DOHH2 (cell line): ENCODE results near the gene TGM2.

Experiments
- H3F3A ChIP-seq: fragments of 200-600 bp; sonication (generic), shearing (Covaris generic); 2 replicates; pipeline ENCODE4 v1.6.0; 2016; ENCODE audit warnings: antibody characterized with exemption, mild to moderate bottlenecking; ENCODE audit not compliant: control insufficient read depth, insufficient read depth
- H3K27ac ChIP-seq: fragments of 200-600 bp; sonication (generic); 2 replicates; pipeline ENCODE4 v1.5.1; 2014; ENCODE audit warnings: low read depth, mild to moderate bottlenecking, low read length, moderate library complexity
- H3K27me3 ChIP-seq: fragments of 200-600 bp; sonication (generic); 2 replicates; pipeline ENCODE4 v1.6.1; 2014; ENCODE audit warnings: mild to moderate bottlenecking, low read length, mixed read lengths; ENCODE audit not compliant: control insufficient read depth
- H3K36me3 ChIP-seq: fragments of 200-600 bp; sonication (generic); 2 replicates; pipeline ENCODE4 v1.6.1; 2014; ENCODE audit warnings: mild to moderate bottlenecking, low read length, moderate library complexity, mixed read lengths; ENCODE audit not compliant: control insufficient read depth
- H3K4me1 ChIP-seq: fragments of 200-600 bp; sonication (generic); 2 replicates; pipeline ENCODE4 v1.6.1; 2014; ENCODE audit warnings: mild to moderate bottlenecking, low read length, mixed read lengths; ENCODE audit not compliant: control insufficient read depth
- H3K4me2 ChIP-seq: fragments of 200-600 bp; sonication (generic); 2 replicates; pipeline ENCODE4 v1.6.0; 2014; ENCODE audit warnings: mild to moderate bottlenecking, low read length, moderate library complexity
- H3K4me3 ChIP-seq: fragments of 200-600 bp; sonication (generic); 2 replicates; pipeline ENCODE4 v1.5.1; 2014; ENCODE audit warnings: mild to moderate bottlenecking, low read length, mixed read lengths
- H3K79me2 ChIP-seq: fragments of 200-600 bp; sonication (generic); 2 replicates; pipeline ENCODE4 v1.6.1; 2014; ENCODE audit warnings: mild to moderate bottlenecking, low read length, mixed read lengths; ENCODE audit not compliant: control insufficient read depth
- H3K9me2 ChIP-seq: fragments of 200-600 bp; sonication (generic); replicated peaks from 2 replicates; pipeline ENCODE4 v1.6.1; 2014; ENCODE audit warnings: mild to moderate bottlenecking, low read length, mixed read lengths; ENCODE audit not compliant: control insufficient read depth
- H3K9me3 ChIP-seq: fragments of 200-600 bp; sonication (generic); 2 replicates; pipeline ENCODE4 v1.6.1; 2014; ENCODE audit warnings: antibody characterized with exemption, low read length, mixed read lengths; ENCODE audit not compliant: control insufficient read depth, insufficient read depth
- H4K20me1 ChIP-seq: fragments of 200-600 bp; sonication (generic); 2 replicates; pipeline ENCODE4 v1.6.0; 2014; ENCODE audit warnings: low read depth, mild to moderate bottlenecking, antibody characterized with exemption, low read length, moderate library complexity; ENCODE audit not compliant: control insufficient read depth, insufficient read depth
- CTCF ChIP-seq: fragments of 200-600 bp; sonication (generic); IDR thresholded peaks from one replicate; pipeline ENCODE4 v1.5.1; 2014; ENCODE audit warnings: antibody characterized with exemption, mild to moderate bottlenecking, low read depth, low read length; ENCODE audit not compliant: poor library complexity, severe bottlenecking
- EZH2phosphoT487 ChIP-seq: fragments of 200-600 bp; sonication (generic); IDR thresholded peaks from 2 replicates; pipeline ENCODE4 v1.6.1; 2017; ENCODE audit warnings: borderline replicate concordance, mild to moderate bottlenecking, antibody characterized with exemption, low read length, moderate library complexity, mixed read lengths

The TGM2 gene

GRCh38 chr20:38181207-38181801 lies 16.2 kb upstream of the TGM2 start:
- no peaks in the 10 kb centered on the region for H3K9me2 ChIP-seq
- no peaks in the 10 kb centered on the region for H4K20me1 ChIP-seq
- H3F3A ChIP-seq = no peaks in the 10 kb centered on the region
- peaks cover 5% of the 10 kb centered on the region; the same call in 1 of the 2 replicates for H3K27me3 ChIP-seq
- H3K27ac ChIP-seq = no peak overlapping the region
- TF ChIP-seq CTCF (no peak), EZH2phosphoT487 (no peak)
- no peaks in the 10 kb centered on the region for H3K36me3 ChIP-seq
- no peaks in the 10 kb centered on the region for H3K4me1 ChIP-seq
- H3K4me2 ChIP-seq = no peak overlapping the region
- no peaks in the 10 kb centered on the region for H3K79me2 ChIP-seq
- H3K4me3 ChIP-seq = no peak overlapping the region
- H3K9me3 ChIP-seq = no peaks in the 10 kb centered on the region

- H4K20me1 ChIP-seq = no peaks in the 10 kb centered on the region
- H3K27ac ChIP-seq = no peak overlapping the region
- H3F3A ChIP-seq = no peaks in the 10 kb centered on the region
- no peaks in the 10 kb centered on the region for H3K9me3 ChIP-seq
- no peak overlapping the region for H3K4me3 ChIP-seq
- no peak for TF ChIP-seq EZH2phosphoT487
- TF ChIP-seq CTCF = no peak
- H3K4me1 ChIP-seq = no peaks in the 10 kb centered on the region
- H3K36me3 ChIP-seq = no peaks in the 10 kb centered on the region
- no peak overlapping the region for H3K4me2 ChIP-seq
- no peaks in the 10 kb centered on the region for H3K9me2 ChIP-seq
- H3K27me3 ChIP-seq = peaks cover 5% of the 10 kb centered on the region; the same call in 1 of the 2 replicates
- no peaks in the 10 kb centered on the region for H3K79me2 ChIP-seq
These were observed 15.7 kb upstream of the TGM2 start for GRCh38 chr20:38180781-38181180.

GRCh38 chr20:38179846-38180245 lies 14.8 kb upstream of the TGM2 start:
- Histone ChIP-seq H3K4me1 (no peaks in the 10 kb centered on the region), H3K27ac (no peak overlapping the region), H3F3A (no peaks in the 10 kb centered on the region), H3K27me3 (peaks cover 5% of the 10 kb centered on the region; the same call in 1 of the 2 replicates), H3K4me2 (no peak overlapping the region), H3K4me3 (no peak overlapping the region), H3K9me3 (no peaks in the 10 kb centered on the region), H3K36me3 (no peaks in the 10 kb centered on the region), H3K79me2 (no peaks in the 10 kb centered on the region), H4K20me1 (no peaks in the 10 kb centered on the region), H3K9me2 (no peaks in the 10 kb centered on the region)
- no peak for TF ChIP-seq EZH2phosphoT487
- no peak for TF ChIP-seq CTCF
